CD14-positive monocyte (primary cell): Measurements from ENCODE around the gene MDFI. TPM values are rescaled to one million over a fixed set of nuclear protein-coding genes. Genes with fewer than 3 reads are reported as not detected.

ENCODE experiments used
- DNase-seq, 3 donors: peaks; one replicate each; pipeline ENCODE4 v3.0.0-alpha.2; 2011 to 2022
- H2AFZ ChIP-seq: 2 replicates; pipeline ENCODE4 v1.6.0; 2012; ENCODE audit warnings: mild to moderate bottlenecking, low read depth, low read length, inconsistent platforms; ENCODE audit not compliant: insufficient read depth, poor library complexity, severe bottlenecking
- H3K27ac ChIP-seq, 2 donors: 1 replicate in 1 of 2; 2 replicates in 1 of 2; pipeline ENCODE4 v1.5.1; 2012 to 2013; ENCODE audit warnings: low read length in 2 of 2, control low read depth in 1 of 2, inconsistent platforms in 1 of 2, low read depth in 1 of 2, mild to moderate bottlenecking in 1 of 2
- H3K27me3 ChIP-seq, 2 donors: one replicate each; pipeline versions ENCODE4 v1.6.0 to v1.6.1; 2011 to 2013; ENCODE audit warnings: low read length in 2 of 2; ENCODE audit not compliant: control insufficient read depth in 2 of 2, insufficient read depth in 2 of 2
- H3K36me3 ChIP-seq, 2 donors: replicated peaks in 1 of 2; 1 replicate in 1 of 2; 2 replicates in 1 of 2; pipeline versions ENCODE4 v1.5.1 to v1.6.1; 2012 to 2013; ENCODE audit warnings: low read length in 2 of 2, control low read depth in 1 of 2, inconsistent platforms in 1 of 2, mild to moderate bottlenecking in 1 of 2; ENCODE audit not compliant: insufficient read depth in 2 of 2, control insufficient read depth in 1 of 2
- H3K4me1 ChIP-seq, 2 donors: 1 replicate in 1 of 2; 2 replicates in 1 of 2; pipeline versions ENCODE4 v1.5.1 to v1.6.1; 2012 to 2013; ENCODE audit warnings: low read length in 2 of 2, control low read depth in 1 of 2, inconsistent platforms in 1 of 2, mild to moderate bottlenecking in 1 of 2, moderate library complexity in 1 of 2; ENCODE audit not compliant: insufficient read depth in 2 of 2, control insufficient read depth in 1 of 2
- H3K4me2 ChIP-seq: replicated peaks from 2 replicates; pipeline ENCODE3; 2012; ENCODE audit warnings: low read length, moderate library complexity, mild to moderate bottlenecking; ENCODE audit not compliant: poor library complexity, severe bottlenecking; ENCODE audit errors: extremely low read depth
- H3K4me3 ChIP-seq, 3 experiments: fragments of 200-600 bp in 1 of 3; sonication (generic) in 1 of 3; replicated peaks in 1 of 3; 1 replicate in 2 of 3; 2 replicates in 1 of 3; pipeline ENCODE4 v1.5.1; 2011 to 2013; ENCODE audit warnings: low read length in 3 of 3, mild to moderate bottlenecking in 3 of 3, control low read depth in 2 of 3, low read depth in 2 of 3, inconsistent platforms in 1 of 3, moderate library complexity in 1 of 3
- H3K79me2 ChIP-seq: 2 replicates; pipeline ENCODE4 v1.6.0; 2012; ENCODE audit warnings: mild to moderate bottlenecking, control low read depth, inconsistent platforms, low read length, moderate library complexity; ENCODE audit not compliant: insufficient read depth
- H3K9ac ChIP-seq: 2 replicates; pipeline ENCODE4 v1.6.0; 2017; ENCODE audit warnings: low read length, mild to moderate bottlenecking; ENCODE audit not compliant: insufficient read depth, poor library complexity, severe bottlenecking
- H3K9me3 ChIP-seq, 2 donors: replicated peaks in 1 of 2; 1 replicate in 1 of 2; 2 replicates in 1 of 2; pipeline versions ENCODE4 v1.5.1 to v1.6.1; 2012 to 2013; ENCODE audit warnings: low read length in 2 of 2, control low read depth in 1 of 2; ENCODE audit not compliant: control insufficient read depth in 1 of 2, insufficient read depth in 1 of 2
- H4K20me1 ChIP-seq: 2 replicates; pipeline ENCODE4 v1.6.0; 2012; ENCODE audit warnings: mild to moderate bottlenecking, low read length, control low read depth, moderate library complexity; ENCODE audit not compliant: insufficient read depth
- H3K27ac Mint-ChIP-seq, 7 donors: one replicate each; pipeline ENCODE4 v1.8.0; 2020; ENCODE audit warnings: mild to moderate bottlenecking in 7 of 7, mixed read lengths in 7 of 7, moderate library complexity in 6 of 7, inconsistent platforms in 2 of 7
- H3K27me3 Mint-ChIP-seq, 3 donors: one replicate each; pipeline ENCODE4 v1.8.0; 2021 to 2022; ENCODE audit warnings: low read depth in 3 of 3, mild to moderate bottlenecking in 3 of 3, mixed read lengths in 3 of 3, moderate library complexity in 3 of 3, inconsistent platforms in 1 of 3
- H3K36me3 Mint-ChIP-seq, 2 donors: one replicate each; pipeline ENCODE4 v1.8.0; 2020; ENCODE audit warnings: mixed read lengths in 2 of 2, inconsistent platforms in 1 of 2, mild to moderate bottlenecking in 1 of 2
- H3K4me1 Mint-ChIP-seq: one replicate; pipeline ENCODE4 v1.8.0; 2020; ENCODE audit warnings: mild to moderate bottlenecking, mixed read lengths
- H3K4me3 Mint-ChIP-seq, 2 donors: one replicate each; pipeline ENCODE4 v1.8.0; 2020; ENCODE audit warnings: mild to moderate bottlenecking in 2 of 2, mixed read lengths in 2 of 2, moderate library complexity in 1 of 2
- H3K9me3 Mint-ChIP-seq, 7 donors: one replicate each; pipeline ENCODE4 v1.8.0; 2020 to 2022; ENCODE audit warnings: mixed read lengths in 7 of 7, mild to moderate bottlenecking in 6 of 7, moderate library complexity in 6 of 7, inconsistent platforms in 2 of 7
- WGBS: methylation state at CpG from one replicate; pipeline ENCODE4 v1.1.5; 2013; ENCODE audit warnings: missing lambda C conversion rate; ENCODE audit not compliant: insufficient coverage; 5-methylcytosine and 5-hydroxymethylcytosine counted together
- intact Hi-C, 2 donors: fragments of 100-400 bp; cut with micrococcal nuclease; formaldehyde crosslinking; loops; one replicate each; pipeline versions ENCODE4 v1.15.0 to v1.15.1; 2023
- polyA plus RNA-seq, 3 donors: library from polyadenylated mRNA; depleted of rRNA in 1 of 3; unstranded in 2 of 3; stranded (reverse) in 1 of 3; fragments of 300-500 nt in 2 of 3; fragments of >200 nt in 1 of 3; fragmentation: Illumina TruSeq in 2 of 3; gene quantifications; 1 replicate in 2 of 3; 2 replicates in 1 of 3; pipeline ENCODE4 v1.2.3, GENCODE V29; 2012 to 2021
- TF ChIP-seq, protein P1 (sequence below): fragments of 200-600 bp; IDR thresholded peaks from one replicate; pipeline ENCODE4 v1.8.0; 2022; ENCODE audit warnings: antibody characterized with exemption, mild to moderate bottlenecking

The MDFI gene
- polyA plus RNA-seq, 3 donors, result not detected

- Histone ChIP-seq H2AFZ (no peak overlapping the region), H3K9me3 (no peaks in the 10 kb centered on the region), H3K9ac (no peak overlapping the region), H3K4me2 (no peak overlapping the region), H3K79me2 (no peaks in the 10 kb centered on the region), H3K27me3 (no peaks in the 10 kb centered on the region), H3K4me1 (peaks cover 0 to 6% of the 10 kb centered on the region in 2 donors), H3K36me3 (no peaks in the 10 kb centered on the region), H4K20me1 (no peaks in the 10 kb centered on the region), H3K4me3 (no peak overlapping the region), H3K27ac (no peak overlapping the region)
- intact Hi-C loops, result loop anchor here (10.0 kb wide), 2 partner anchors 158 to 168 kb away; partner anchors contain the start of gene FRS3 (in 1 of the 2)
- no peak for DNase-seq
- TF ChIP-seq, protein P1, sequence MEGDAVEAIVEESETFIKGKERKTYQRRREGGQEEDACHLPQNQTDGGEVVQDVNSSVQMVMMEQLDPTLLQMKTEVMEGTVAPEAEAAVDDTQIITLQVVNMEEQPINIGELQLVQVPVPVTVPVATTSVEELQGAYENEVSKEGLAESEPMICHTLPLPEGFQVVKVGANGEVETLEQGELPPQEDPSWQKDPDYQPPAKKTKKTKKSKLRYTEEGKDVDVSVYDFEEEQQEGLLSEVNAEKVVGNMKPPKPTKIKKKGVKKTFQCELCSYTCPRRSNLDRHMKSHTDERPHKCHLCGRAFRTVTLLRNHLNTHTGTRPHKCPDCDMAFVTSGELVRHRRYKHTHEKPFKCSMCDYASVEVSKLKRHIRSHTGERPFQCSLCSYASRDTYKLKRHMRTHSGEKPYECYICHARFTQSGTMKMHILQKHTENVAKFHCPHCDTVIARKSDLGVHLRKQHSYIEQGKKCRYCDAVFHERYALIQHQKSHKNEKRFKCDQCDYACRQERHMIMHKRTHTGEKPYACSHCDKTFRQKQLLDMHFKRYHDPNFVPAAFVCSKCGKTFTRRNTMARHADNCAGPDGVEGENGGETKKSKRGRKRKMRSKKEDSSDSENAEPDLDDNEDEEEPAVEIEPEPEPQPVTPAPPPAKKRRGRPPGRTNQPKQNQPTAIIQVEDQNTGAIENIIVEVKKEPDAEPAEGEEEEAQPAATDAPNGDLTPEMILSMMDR, result no peak
- peaks cover 2 to 9% (median 6%) of the 10 kb centered on the region in 3 donors for H3K27me3 Mint-ChIP-seq
- peaks cover 12% of the 10 kb centered on the region for H3K4me1 Mint-ChIP-seq
- 100% methylated on average over 1 of the region's 5 CpGs for WGBS
- no peak overlapping the region for H3K27ac Mint-ChIP-seq
- H3K36me3 Mint-ChIP-seq, result no peaks in the 10 kb centered on the region
- no peak overlapping the region for H3K4me3 Mint-ChIP-seq
- no peaks in the 10 kb centered on the region for H3K9me3 Mint-ChIP-seq
Measured at GRCh38 chr6:41607036-41607435, 31.2 kb upstream of the MDFI start.

DNA sequence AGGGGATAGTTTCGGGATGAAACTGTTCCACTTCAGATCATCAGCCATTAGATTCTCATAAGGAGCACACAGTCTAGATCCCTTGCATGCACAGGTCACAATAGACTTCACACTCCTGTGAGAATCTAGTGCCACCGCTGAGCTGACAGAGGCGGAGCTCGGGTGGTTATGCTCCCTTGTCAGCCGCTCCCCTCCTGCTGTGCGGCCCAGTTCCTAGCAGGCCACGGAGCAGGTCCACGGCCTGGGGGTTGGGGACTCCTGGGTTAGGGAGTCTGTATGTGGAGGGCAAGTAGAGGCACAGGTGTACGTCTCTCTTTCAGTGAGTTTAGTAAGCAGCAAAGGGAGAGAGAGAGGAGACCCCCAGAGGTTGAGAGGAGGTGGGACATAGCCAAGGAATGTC is 30.5 kb upstream of the MDFI start:
- H2AFZ ChIP-seq, result no peak overlapping the region
- no peak overlapping the region for H3K4me2 ChIP-seq
- H3K36me3 ChIP-seq, result no peaks in the 10 kb centered on the region
- no peaks in the 10 kb centered on the region for H3K79me2 ChIP-seq
- H3K9ac ChIP-seq, result no peak overlapping the region
- H3K36me3 Mint-ChIP-seq, result no peaks in the 10 kb centered on the region
- H3K4me3 ChIP-seq, result no peak overlapping the region
- H3K4me1 ChIP-seq, result peaks cover 0 to 6% of the 10 kb centered on the region in 2 donors
- H3K27me3 Mint-ChIP-seq, result peaks cover 2 to 5% (median 3%) of the 10 kb centered on the region in 3 donors
- TF ChIP-seq, protein P1, result no peak
- no peak overlapping the region for H3K4me3 Mint-ChIP-seq
- DNase-seq, result no peak
- peaks cover 0 to 6% of the 10 kb centered on the region in 2 donors for H3K9me3 ChIP-seq
- 97% methylated on average over 5 of the region's 9 CpGs for WGBS
- no peak overlapping the region for H3K27ac ChIP-seq
- H3K27me3 ChIP-seq, result no peaks in the 10 kb centered on the region
- H4K20me1 ChIP-seq, result no peaks in the 10 kb centered on the region
- intact Hi-C loops, result loop anchor here (10.0 kb wide), 2 partner anchors 157 to 167 kb away; partner anchors contain the start of gene FRS3 (in 1 of the 2)
- H3K27ac Mint-ChIP-seq, result no peak overlapping the region
- H3K4me1 Mint-ChIP-seq, result peaks cover 8% of the 10 kb centered on the region
- H3K9me3 Mint-ChIP-seq, result peaks cover 1 to 5% (median 3%) of the 10 kb centered on the region in 7 donors
